Measurements from ENCODE around the gene NEMF.
"Not testable (repeated sequence)": the region's sequence is repeated elsewhere in the genome, so short reads cannot be mapped to it uniquely, and the experiment has no call there.

Gene NEMF

GRCh38 chr14:49816118-49816517 is 36.5 kb downstream of the NEMF start:
- DNase-seq (ENCODE audit: low read depth): not testable (repeated sequence)

GRCh38 chr14:49808780-49809179 is 43.8 kb downstream of the NEMF start:
- DNase-seq (ENCODE audit: low read depth): no peak

GRCh38 chr14:49796025-49796424 is 56.6 kb downstream of the NEMF start:
- DNase-seq (ENCODE audit: low read depth): no peak

GRCh38 chr14:49792618-49793017 is 60.0 kb downstream of the NEMF start:
- no peak for DNase-seq (ENCODE audit: low read depth)

GRCh38 chr14:49786315-49786714 is 66.3 kb downstream of the NEMF start:
- DNase-seq (ENCODE audit: low read depth): no peak

- DNase-seq (ENCODE audit: low read depth): no peak
Observed at GRCh38 chr14:49783394-49784014, 69.1 kb downstream of the NEMF start.

- not testable (repeated sequence) for DNase-seq (ENCODE audit: low read depth)
Observed at GRCh38 chr14:49781040-49781439, 71.5 kb downstream of the NEMF start.

- DNase-seq (ENCODE audit: low read depth): no peak
Observed at GRCh38 chr14:49778421-49778820, 74.2 kb downstream of the NEMF start.

- no peak for DNase-seq (ENCODE audit: low read depth)
Observed at GRCh38 chr14:49774106-49774505, 78.5 kb downstream of the NEMF start.

GRCh38 chr14:49771691-49772090 is 80.9 kb downstream of the NEMF start:
- not testable (repeated sequence) for DNase-seq (ENCODE audit: low read depth)

- no peak for DNase-seq (ENCODE audit: low read depth)
Observed at GRCh38 chr14:49770212-49770817, 82.3 kb downstream of the NEMF start.

- DNase-seq (ENCODE audit: low read depth): no peak
Observed at GRCh38 chr14:49769581-49770211, 82.9 kb downstream of the NEMF start.

- DNase-seq (ENCODE audit: low read depth): no peak
Observed at GRCh38 chr14:49769171-49769570, 83.4 kb downstream of the NEMF start.

- peak; percentile 24 for DNase-seq (ENCODE audit: low read depth)
Observed at GRCh38 chr14:49768301-49769121, 84.1 kb downstream of the NEMF start.

GRCh38 chr14:49767571-49768300 is 84.9 kb downstream of the NEMF start, which contains the start of gene KLHDC2:
Gene KLHDC2, plus strand, starts transcription at chr14:49768153. Its CDS starts 316 bp downstream, at chr14:49768469.
- peak; percentile 70 for DNase-seq (ENCODE audit: low read depth)

GRCh38 chr14:49767270-49767570 is 85.4 kb downstream of the NEMF start:
- no peak for DNase-seq (ENCODE audit: low read depth)

- DNase-seq (ENCODE audit: low read depth): no peak
Observed at GRCh38 chr14:49766839-49767238, 85.7 kb downstream of the NEMF start.

- DNase-seq (ENCODE audit: low read depth): no peak
Observed at GRCh38 chr14:49761839-49762551, 90.6 kb downstream of the NEMF start.

- DNase-seq (ENCODE audit: low read depth): no peak
Observed at GRCh38 chr14:49755378-49755777, 97.2 kb downstream of the NEMF start.

- DNase-seq (ENCODE audit: low read depth): no peak
Observed at GRCh38 chr14:49754570-49755097, 98.0 kb downstream of the NEMF start.

GRCh38 chr14:49746476-49746875 is 106.1 kb downstream of the NEMF start:
- not testable (repeated sequence) for DNase-seq (ENCODE audit: low read depth)

All from stimulated activated CD8-positive, alpha-beta memory T cell treated with anti-CD3 and anti-CD28 coated beads, Interleukin-15, amount 100 ng/mL, for 1 hour (primary cell).